HG03565 (cell line): ENCODE data around the gene SNX15.
"Not testable (repeated sequence)": the region's sequence is repeated elsewhere in the genome, so short reads cannot be mapped to it uniquely, and the experiment has no call there.

ENCODE experiments used
- ATAC-seq: cut with Tn5 transposase; IDR thresholded peaks from one replicate; pipeline ENCODE4 v1.9.1; 2021; ENCODE audit warnings: mild to moderate bottlenecking, moderate library complexity; ENCODE audit not compliant: unreplicated experiment

Gene SNX15

GRCh38 chr11:65027213-65028067, at the start of gene SNX15:
Gene SNX15 (plus strand): TSS chr11:65027439. CDS start chr11:65027538, 99 bp downstream.
- ATAC-seq = peak; percentile 88

- ATAC-seq = not testable (repeated sequence)
These were observed 43.9 kb upstream of the SNX15 start for GRCh38 chr11:64983339-64983738.

GRCh38 chr11:64987998-64988854, 39.0 kb upstream of the SNX15 start:
- no peak for ATAC-seq

- ATAC-seq = no peak
These were observed 37.8 kb upstream of the SNX15 start for GRCh38 chr11:64989416-64989815.

GRCh38 chr11:64990222-64990923, 36.9 kb upstream of the SNX15 start:
- ATAC-seq = no peak

- no peak for ATAC-seq
These were observed 32.9 kb upstream of the SNX15 start for GRCh38 chr11:64994318-64994717.

- no peak for ATAC-seq
These were observed 30.9 kb upstream of the SNX15 start for GRCh38 chr11:64996327-64996709.

- ATAC-seq = no peak
These were observed 30.4 kb upstream of the SNX15 start, which contains the start of gene BATF2 for GRCh38 chr11:64996710-64997380. Gene BATF2 (minus strand): TSS chr11:64996971. CDS start chr11:64996914, 57 bp downstream.

GRCh38 chr11:64998141-64998540, 29.1 kb upstream of the SNX15 start:
- ATAC-seq = no peak

GRCh38 chr11:64998690-64999431, 28.4 kb upstream of the SNX15 start:
- no peak for ATAC-seq

- ATAC-seq = no peak
These were observed 27.8 kb upstream of the SNX15 start for GRCh38 chr11:64999478-64999877.

- ATAC-seq = no peak
These were observed 24.5 kb upstream of the SNX15 start for GRCh38 chr11:65002706-65003105.

GRCh38 chr11:65003282-65003681, 24.0 kb upstream of the SNX15 start:
- ATAC-seq = no peak

GRCh38 chr11:65003968-65004367, 23.3 kb upstream of the SNX15 start:
- not testable (repeated sequence) for ATAC-seq

GRCh38 chr11:65008016-65008415, 19.2 kb upstream of the SNX15 start:
- ATAC-seq = no peak

- ATAC-seq = no peak
These were observed 18.4 kb upstream of the SNX15 start for GRCh38 chr11:65008873-65009272.

- ATAC-seq = peak; percentile 50
These were observed 13.9 kb upstream of the SNX15 start for GRCh38 chr11:65013130-65013887.

- peak; percentile 72 for ATAC-seq
These were observed 13.1 kb upstream of the SNX15 start, which contains the start of gene ARL2 for GRCh38 chr11:65013888-65014725. Gene ARL2 (plus strand): TSS chr11:65014160. CDS start chr11:65014208, 48 bp downstream.
